GM12874 (cell line): ENCODE results near the gene CFAP221.

Experiments
- TF ChIP-seq, protein P1 (sequence below): IDR thresholded peaks from 2 replicates; pipeline ENCODE4 v1.5.1; 2011; ENCODE audit warnings: low read depth, mild to moderate bottlenecking, control low read depth, low read length, moderate library complexity; ENCODE audit not compliant: insufficient read depth

CFAP221 gene

DNA sequence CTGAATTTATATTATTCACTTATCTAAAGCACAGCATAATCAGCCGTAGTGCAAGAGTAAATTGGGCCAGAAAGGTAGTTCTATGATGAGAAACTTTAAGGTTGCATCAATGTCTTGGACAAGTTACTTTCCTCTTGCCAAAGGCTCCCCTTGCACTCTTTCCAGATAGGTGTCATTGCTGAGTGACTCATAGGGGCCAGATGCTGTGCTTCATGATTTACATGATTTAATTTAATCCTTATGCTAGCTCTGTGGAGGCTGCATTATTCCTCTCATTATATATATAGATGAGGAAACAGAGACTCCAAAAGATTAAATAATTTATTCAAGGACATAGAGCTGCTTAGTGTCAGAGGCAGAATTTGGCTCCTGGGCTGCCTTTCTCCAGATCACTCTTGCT is 5.0 kb downstream of the CFAP221 start:
- TF ChIP-seq, protein P1, sequence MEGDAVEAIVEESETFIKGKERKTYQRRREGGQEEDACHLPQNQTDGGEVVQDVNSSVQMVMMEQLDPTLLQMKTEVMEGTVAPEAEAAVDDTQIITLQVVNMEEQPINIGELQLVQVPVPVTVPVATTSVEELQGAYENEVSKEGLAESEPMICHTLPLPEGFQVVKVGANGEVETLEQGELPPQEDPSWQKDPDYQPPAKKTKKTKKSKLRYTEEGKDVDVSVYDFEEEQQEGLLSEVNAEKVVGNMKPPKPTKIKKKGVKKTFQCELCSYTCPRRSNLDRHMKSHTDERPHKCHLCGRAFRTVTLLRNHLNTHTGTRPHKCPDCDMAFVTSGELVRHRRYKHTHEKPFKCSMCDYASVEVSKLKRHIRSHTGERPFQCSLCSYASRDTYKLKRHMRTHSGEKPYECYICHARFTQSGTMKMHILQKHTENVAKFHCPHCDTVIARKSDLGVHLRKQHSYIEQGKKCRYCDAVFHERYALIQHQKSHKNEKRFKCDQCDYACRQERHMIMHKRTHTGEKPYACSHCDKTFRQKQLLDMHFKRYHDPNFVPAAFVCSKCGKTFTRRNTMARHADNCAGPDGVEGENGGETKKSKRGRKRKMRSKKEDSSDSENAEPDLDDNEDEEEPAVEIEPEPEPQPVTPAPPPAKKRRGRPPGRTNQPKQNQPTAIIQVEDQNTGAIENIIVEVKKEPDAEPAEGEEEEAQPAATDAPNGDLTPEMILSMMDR: no peak

DNA sequence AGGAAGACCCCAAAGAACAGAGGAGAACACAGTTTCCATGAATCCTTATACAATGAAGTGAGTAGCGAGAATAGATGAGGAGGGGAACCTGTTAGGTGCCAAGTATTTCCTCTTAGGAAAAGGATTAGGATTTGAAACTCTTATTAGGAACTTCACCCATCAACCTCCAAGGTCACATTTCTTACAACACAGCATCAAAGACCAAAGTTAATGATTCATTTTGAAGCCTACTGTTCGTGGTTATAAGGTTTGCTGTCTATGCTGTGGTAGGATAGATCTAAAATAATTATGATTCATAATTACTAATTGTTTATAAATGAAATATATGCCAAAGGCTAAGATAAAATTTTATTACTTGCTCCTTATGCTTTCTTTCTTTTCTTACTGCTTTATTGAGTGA is 6.1 kb downstream of the CFAP221 start:
- TF ChIP-seq, protein P1: no peak

DNA sequence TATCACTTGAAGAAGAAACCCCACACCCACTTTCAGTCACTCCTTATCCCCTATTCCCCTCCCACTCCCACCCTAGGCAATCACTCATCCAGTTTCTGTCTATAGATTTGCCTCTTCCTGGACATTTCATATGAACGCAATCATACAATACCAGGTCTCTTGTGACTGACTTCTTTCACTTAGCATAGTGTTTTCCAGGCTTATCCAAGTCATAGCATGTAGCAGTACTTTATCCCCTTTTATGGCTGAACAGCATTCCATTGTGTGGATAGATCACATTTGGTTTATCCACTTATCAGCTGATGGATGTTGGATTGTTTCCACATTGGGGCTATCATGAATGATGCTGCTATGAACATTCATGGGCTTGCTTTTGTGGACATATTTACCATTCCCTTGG is 6.6 kb downstream of the CFAP221 start:
- TF ChIP-seq, protein P1: no peak

DNA sequence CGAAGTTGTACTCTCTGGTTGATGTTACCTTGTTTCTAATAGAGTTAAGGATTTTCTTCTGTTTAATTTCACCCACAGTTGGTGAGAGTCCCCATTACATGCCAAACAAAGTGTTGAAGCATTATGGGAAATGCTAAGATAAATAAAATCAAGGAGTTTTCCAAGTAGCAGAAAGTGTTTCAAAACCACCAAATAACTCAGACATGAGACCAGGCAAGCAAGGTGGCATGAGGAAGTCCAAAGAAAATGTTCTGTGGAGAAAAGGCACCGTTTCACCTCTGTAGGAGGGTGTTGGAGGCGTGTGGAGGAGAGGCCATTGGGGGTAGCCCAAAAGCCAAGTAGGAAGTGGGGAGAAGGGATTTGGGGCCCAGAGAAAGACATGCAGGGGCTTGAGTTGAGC is 8.7 kb downstream of the CFAP221 start:
- TF ChIP-seq, protein P1: no peak

DNA sequence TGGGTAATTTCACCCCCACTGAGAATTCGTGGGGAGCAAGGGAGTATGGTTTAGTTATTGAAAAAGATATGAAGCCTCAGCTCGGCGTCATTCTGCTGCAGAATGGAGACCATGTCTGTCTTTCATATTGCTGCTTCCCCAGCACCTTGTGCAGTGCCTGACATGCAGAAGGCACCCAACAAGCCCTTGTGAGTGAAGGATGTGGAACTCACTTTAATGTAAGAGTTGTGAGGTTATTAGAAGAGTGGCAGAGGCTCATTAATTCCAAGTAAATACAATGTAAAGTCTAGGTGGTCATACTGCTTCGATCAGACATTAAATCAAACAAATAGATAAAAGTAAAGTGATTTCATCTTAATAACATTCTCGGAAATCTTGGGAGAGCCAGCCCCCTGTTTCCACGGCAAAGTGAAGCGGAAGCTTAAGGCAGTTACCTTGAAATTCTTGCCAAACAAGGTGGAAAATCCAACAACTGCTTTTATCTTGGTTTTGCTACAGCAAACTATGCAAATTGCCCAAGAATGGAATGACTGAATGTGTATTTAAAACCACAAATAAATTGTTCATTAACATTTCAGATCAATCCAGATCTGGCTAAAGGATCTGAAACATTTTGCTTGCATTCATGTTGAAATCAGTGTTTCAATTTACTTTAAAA is 9.6 kb downstream of the CFAP221 start:
- TF ChIP-seq, protein P1: no peak

DNA sequence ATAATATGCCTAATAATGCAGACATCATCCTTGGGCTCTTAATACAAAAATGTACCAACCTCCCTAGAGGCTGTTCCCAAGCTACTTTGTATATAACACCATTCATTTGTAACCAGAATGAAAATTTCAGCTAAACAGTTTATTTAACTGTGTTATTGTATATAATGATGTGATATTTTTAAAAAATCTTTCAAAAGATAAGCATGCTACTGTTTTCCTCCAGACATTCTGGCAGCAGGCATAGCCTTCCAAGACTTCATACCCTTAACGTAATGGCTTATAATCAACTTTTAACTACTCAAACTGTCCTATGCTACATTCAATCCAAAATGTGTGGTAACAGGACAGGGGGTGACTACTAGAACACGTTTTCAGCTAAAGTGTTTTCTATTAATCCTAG is 21.2 kb downstream of the CFAP221 start:
- TF ChIP-seq, protein P1: no peak

DNA sequence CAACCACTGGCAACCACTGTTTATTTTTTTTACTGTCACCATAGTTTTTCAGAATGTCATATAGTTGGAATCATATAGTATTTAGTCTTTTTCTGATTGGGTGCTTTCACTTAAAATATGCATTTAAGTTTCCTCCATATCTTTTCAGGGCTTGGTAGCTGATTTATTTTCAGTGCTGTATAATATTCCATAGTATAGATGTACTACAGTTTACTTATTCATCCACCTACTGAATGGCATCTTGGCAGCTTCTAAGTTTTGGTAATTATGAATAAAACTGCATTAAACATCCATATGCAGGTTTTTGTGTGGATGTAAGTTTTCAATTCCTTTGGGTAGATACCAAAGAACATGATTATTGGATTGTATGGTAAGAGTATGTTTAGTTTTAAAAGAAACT is 23.0 kb downstream of the CFAP221 start:
- TF ChIP-seq, protein P1: no peak
